GM12891 (cell line): ENCODE measurements around the gene C1orf50.

Experiments used
- DNase-seq: peaks from one replicate; pipeline ENCODE4 v3.0.0; 2011; ENCODE audit warnings: low spot score; ENCODE audit not compliant: insufficient read length
- FAIRE-seq: peaks from 2 replicates; lab custom pipeline; 2011; peaks lifted over from hg19 to GRCh38; lab: Jason Lieb, UNC
- PAX5 ChIP-seq: IDR thresholded peaks from 2 replicates; pipeline ENCODE4 v1.6.1; 2011; ENCODE audit warnings: low read length, moderate library complexity, mild to moderate bottlenecking; ENCODE audit not compliant: insufficient read depth, severe bottlenecking
- POLR2A ChIP-seq: IDR thresholded peaks from 2 replicates; pipeline ENCODE4 v1.6.1; 2011; ENCODE audit warnings: low read depth, low read length, control low read depth
- POLR2AphosphoS5 ChIP-seq: IDR thresholded peaks from 2 replicates; pipeline ENCODE4 v1.6.1; 2011; ENCODE audit warnings: low read depth, low read length, control low read depth
- POU2F2 ChIP-seq: IDR thresholded peaks from 2 replicates; pipeline ENCODE4 v1.6.1; 2011; ENCODE audit warnings: low read depth, mild to moderate bottlenecking, control low read depth, low read length, moderate library complexity
- SPI1 ChIP-seq: IDR thresholded peaks from 2 replicates; pipeline ENCODE4 v1.6.1; 2011; ENCODE audit warnings: low read depth, low read length, control low read depth
- TAF1 ChIP-seq: IDR thresholded peaks from 2 replicates; pipeline ENCODE4 v1.6.1; 2011; ENCODE audit warnings: low read depth, low read length, control low read depth

The C1orf50 gene

GRCh38 chr1:42733415-42734200 is 33.4 kb upstream of the C1orf50 start:
- FAIRE-seq: no peak
- no peak for DNase-seq
- no peak for TF ChIP-seq POLR2A
- TF ChIP-seq POLR2AphosphoS5: no peak
- no peak for TF ChIP-seq PAX5
- no peak for TF ChIP-seq SPI1
- TF ChIP-seq POU2F2: no peak
- no peak for TF ChIP-seq TAF1

GRCh38 chr1:42734201-42735035 is 32.6 kb upstream of the C1orf50 start:
- DNase-seq: no peak
- TF ChIP-seq POU2F2: no peak
- TF ChIP-seq POLR2AphosphoS5: no peak
- TF ChIP-seq SPI1: no peak
- TF ChIP-seq TAF1: no peak
- TF ChIP-seq PAX5: no peak
- TF ChIP-seq POLR2A: no peak
- FAIRE-seq: no peak

- DNase-seq: no peak
- FAIRE-seq: no peak
- no peak for TF ChIP-seq POLR2AphosphoS5
- no peak for TF ChIP-seq POU2F2
- TF ChIP-seq TAF1: no peak
These were observed 32.0 kb upstream of the C1orf50 start for GRCh38 chr1:42735056-42735455.

GRCh38 chr1:42735477-42736105 is 31.5 kb upstream of the C1orf50 start:
- FAIRE-seq: no peak
- DNase-seq: no peak
- TF ChIP-seq SPI1 (no peak), TAF1 (no peak), POU2F2 (no peak), POLR2A (no peak), POLR2AphosphoS5 (no peak), PAX5 (no peak)

- no peak for TF ChIP-seq POLR2AphosphoS5
- no peak for TF ChIP-seq POLR2A
- no peak for TF ChIP-seq POU2F2
- no peak for TF ChIP-seq PAX5
- no peak for TF ChIP-seq SPI1
- FAIRE-seq (no peak), DNase-seq (no peak)
These were observed 30.9 kb upstream of the C1orf50 start for GRCh38 chr1:42736152-42736551.

GRCh38 chr1:42736571-42737200 is 30.4 kb upstream of the C1orf50 start:
- TF ChIP-seq POLR2AphosphoS5 (no peak), POU2F2 (no peak), PAX5 (no peak), POLR2A (no peak), TAF1 (no peak), SPI1 (no peak)
- FAIRE-seq (no peak), DNase-seq (no peak)

GRCh38 chr1:42737257-42737656 is 29.8 kb upstream of the C1orf50 start:
- DNase-seq (no peak), FAIRE-seq (peak; percentile 85)
- TF ChIP-seq SPI1 (no peak), PAX5 (no peak), TAF1 (no peak), POLR2A (no peak), POU2F2 (no peak), POLR2AphosphoS5 (no peak)

- FAIRE-seq: no peak
- no peak for DNase-seq
These were observed 28.9 kb upstream of the C1orf50 start for GRCh38 chr1:42737986-42738677.

More at GRCh38 chr1:42737986-42738677, 28.9 kb upstream of the C1orf50 start:
- TF ChIP-seq POLR2A: no peak
- no peak for TF ChIP-seq TAF1
- TF ChIP-seq SPI1: no peak
- no peak for TF ChIP-seq POU2F2
- TF ChIP-seq PAX5: no peak
- no peak for TF ChIP-seq POLR2AphosphoS5
